KMS-11 (cell line): ENCODE results near the gene RHNO1.

ENCODE experiments used
- H2AFZ ChIP-seq: fragments of 200-600 bp; sonication (generic); 2 replicates; pipeline ENCODE4 v1.6.1; 2016; ENCODE audit warnings: antibody characterized with exemption, mixed run types, low read depth
- H3K27ac ChIP-seq: fragments of 200-600 bp; sonication (generic); 2 replicates; pipeline ENCODE4 v1.6.1; 2016; ENCODE audit warnings: mild to moderate bottlenecking, mixed run types
- H3K27me3 ChIP-seq: fragments of 200-600 bp; sonication (generic); 2 replicates; pipeline ENCODE4 v1.6.1; 2017; ENCODE audit warnings: mild to moderate bottlenecking, low read depth, mixed run types, moderate library complexity; ENCODE audit not compliant: insufficient read depth
- H3K36me3 ChIP-seq: fragments of 200-600 bp; sonication (generic); 2 replicates; pipeline ENCODE4 v1.6.1; 2017; ENCODE audit warnings: mild to moderate bottlenecking, mixed run types; ENCODE audit not compliant: insufficient read depth
- H3K4me1 ChIP-seq: fragments of 200-600 bp; sonication (generic); 2 replicates; pipeline ENCODE4 v1.6.1; 2016; ENCODE audit warnings: mild to moderate bottlenecking, low read depth, mixed run types; ENCODE audit not compliant: poor library complexity, severe bottlenecking
- H3K4me2 ChIP-seq: fragments of 200-600 bp; sonication (generic); 2 replicates; pipeline ENCODE4 v1.7.0; 2016; ENCODE audit warnings: mild to moderate bottlenecking, mixed run types
- H3K4me3 ChIP-seq: fragments of 200-600 bp; sonication (generic); IDR thresholded peaks from 2 replicates; pipeline ENCODE4 v1.6.1; 2017; ENCODE audit warnings: low read depth, low read length, mixed read lengths; ENCODE audit not compliant: insufficient read depth
- H3K79me2 ChIP-seq: fragments of 200-600 bp; sonication (generic); 2 replicates; pipeline ENCODE4 v1.6.1; 2016; ENCODE audit warnings: low read depth, mixed run types; ENCODE audit not compliant: insufficient read depth
- H3K9ac ChIP-seq: fragments of 200-600 bp; sonication (generic); 2 replicates; pipeline ENCODE4 v1.6.1; 2016; ENCODE audit warnings: mild to moderate bottlenecking, mixed run types
- H4K20me1 ChIP-seq: fragments of 200-600 bp; sonication (generic); 2 replicates; pipeline ENCODE4 v1.6.1; 2016; ENCODE audit warnings: mild to moderate bottlenecking, mixed run types; ENCODE audit not compliant: insufficient read depth
- CTCF ChIP-seq: fragments of 200-600 bp; sonication (generic); conservative IDR thresholded peaks from 2 replicates; pipeline ENCODE4 v1.6.1; 2017; ENCODE audit warnings: low read depth, mild to moderate bottlenecking, antibody characterized with exemption, low read length, moderate library complexity, mixed read lengths

RHNO1 gene

GRCh38 chr12:2851931-2852330 is 25.1 kb upstream of the RHNO1 start:
- no peak for TF ChIP-seq CTCF
- H3K4me1 ChIP-seq = no peaks in the 10 kb centered on the region
- H3K79me2 ChIP-seq = no peaks in the 10 kb centered on the region
- H3K9ac ChIP-seq = no peak overlapping the region
- no peak overlapping the region for H2AFZ ChIP-seq
- H3K4me2 ChIP-seq = no peak overlapping the region
- no peaks in the 10 kb centered on the region for H3K27me3 ChIP-seq
- no peaks in the 10 kb centered on the region for H3K36me3 ChIP-seq
- no peak overlapping the region for H3K27ac ChIP-seq
- H4K20me1 ChIP-seq = no peaks in the 10 kb centered on the region
- no peak overlapping the region for H3K4me3 ChIP-seq

DNA sequence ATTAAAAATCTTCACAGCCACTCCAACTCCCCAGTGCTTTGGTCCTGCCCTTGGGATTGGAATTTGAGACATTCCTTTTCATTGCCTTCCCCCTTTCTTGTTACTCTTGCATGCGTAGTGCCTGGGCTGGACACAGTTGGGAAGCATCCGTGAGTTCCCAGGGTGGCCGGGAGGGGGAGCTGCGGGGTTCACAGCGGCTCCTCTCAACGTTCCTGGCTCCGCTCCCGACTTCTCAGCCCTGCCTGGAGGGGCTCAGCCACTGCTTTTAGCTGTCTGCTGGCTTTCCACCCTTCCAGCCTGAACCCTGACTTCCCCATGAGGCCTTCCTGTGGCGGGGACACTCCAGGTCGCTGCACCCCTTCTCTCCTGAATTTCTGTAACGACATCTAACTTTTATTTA is 23.4 kb upstream of the RHNO1 start:
- H3K27ac ChIP-seq = no peak overlapping the region
- no peaks in the 10 kb centered on the region for H3K4me1 ChIP-seq
- H2AFZ ChIP-seq = no peak overlapping the region
- H3K4me2 ChIP-seq = no peak overlapping the region
- 0 out of 2 replicates have a peak, but pooled peaks have one; percentile 11 for TF ChIP-seq CTCF
- no peak overlapping the region for H3K4me3 ChIP-seq
- H3K9ac ChIP-seq = no peak overlapping the region
- no peaks in the 10 kb centered on the region for H4K20me1 ChIP-seq
- no peaks in the 10 kb centered on the region for H3K79me2 ChIP-seq
- H3K36me3 ChIP-seq = no peaks in the 10 kb centered on the region
- H3K27me3 ChIP-seq = no peaks in the 10 kb centered on the region

- Histone ChIP-seq H3K36me3 (no peaks in the 10 kb centered on the region; the same call in 1 of the 2 replicates), H3K27ac (no peak overlapping the region), H2AFZ (no peak overlapping the region), H3K4me2 (no peak overlapping the region), H3K4me1 (no peaks in the 10 kb centered on the region), H4K20me1 (no peaks in the 10 kb centered on the region), H3K27me3 (no peaks in the 10 kb centered on the region), H3K79me2 (no peaks in the 10 kb centered on the region), H3K9ac (no peak overlapping the region), H3K4me3 (no peak overlapping the region)
- no peak for TF ChIP-seq CTCF
Measured at GRCh38 chr12:2854669-2855453, 22.2 kb upstream of the RHNO1 start.

GRCh38 chr12:2855546-2855945 is 21.5 kb upstream of the RHNO1 start:
- Histone ChIP-seq H3K27me3 (no peaks in the 10 kb centered on the region), H4K20me1 (no peaks in the 10 kb centered on the region), H3K4me1 (no peaks in the 10 kb centered on the region), H3K36me3 (no peaks in the 10 kb centered on the region; the same call in 1 of the 2 replicates), H3K4me2 (no peak overlapping the region), H3K4me3 (no peak overlapping the region), H2AFZ (no peak overlapping the region), H3K79me2 (no peaks in the 10 kb centered on the region), H3K9ac (no peak overlapping the region), H3K27ac (no peak overlapping the region)
- no peak for TF ChIP-seq CTCF
